ENCODE data around the gene ARRDC5.

DNA sequence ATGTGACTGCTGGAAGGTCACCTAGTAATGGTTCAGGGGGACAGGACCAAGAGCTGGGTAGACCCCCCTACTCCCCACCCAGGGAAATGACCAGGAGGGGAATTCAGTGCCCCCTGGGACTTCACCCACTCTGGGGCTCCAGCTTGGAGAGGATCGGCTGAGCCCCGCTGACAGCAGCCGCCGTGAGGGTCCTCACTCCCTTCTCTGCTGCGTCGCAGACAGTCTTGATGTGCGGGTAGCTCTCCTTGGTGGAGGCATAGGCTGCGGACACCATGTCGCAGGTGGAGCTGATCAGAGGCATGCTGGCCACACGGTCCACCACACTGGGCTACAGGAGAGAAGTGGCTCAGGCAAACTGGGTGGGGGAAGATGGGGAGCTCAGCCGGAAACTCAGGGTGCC lies 43.0 kb downstream of the ARRDC5 start:
- TF ChIP-seq, protein P1, sequence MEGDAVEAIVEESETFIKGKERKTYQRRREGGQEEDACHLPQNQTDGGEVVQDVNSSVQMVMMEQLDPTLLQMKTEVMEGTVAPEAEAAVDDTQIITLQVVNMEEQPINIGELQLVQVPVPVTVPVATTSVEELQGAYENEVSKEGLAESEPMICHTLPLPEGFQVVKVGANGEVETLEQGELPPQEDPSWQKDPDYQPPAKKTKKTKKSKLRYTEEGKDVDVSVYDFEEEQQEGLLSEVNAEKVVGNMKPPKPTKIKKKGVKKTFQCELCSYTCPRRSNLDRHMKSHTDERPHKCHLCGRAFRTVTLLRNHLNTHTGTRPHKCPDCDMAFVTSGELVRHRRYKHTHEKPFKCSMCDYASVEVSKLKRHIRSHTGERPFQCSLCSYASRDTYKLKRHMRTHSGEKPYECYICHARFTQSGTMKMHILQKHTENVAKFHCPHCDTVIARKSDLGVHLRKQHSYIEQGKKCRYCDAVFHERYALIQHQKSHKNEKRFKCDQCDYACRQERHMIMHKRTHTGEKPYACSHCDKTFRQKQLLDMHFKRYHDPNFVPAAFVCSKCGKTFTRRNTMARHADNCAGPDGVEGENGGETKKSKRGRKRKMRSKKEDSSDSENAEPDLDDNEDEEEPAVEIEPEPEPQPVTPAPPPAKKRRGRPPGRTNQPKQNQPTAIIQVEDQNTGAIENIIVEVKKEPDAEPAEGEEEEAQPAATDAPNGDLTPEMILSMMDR (conservative IDR thresholded peaks at IDR 0.05; ENCODE audit: low read length): no peak
- TF ChIP-seq EZH2phosphoT487 (IDR thresholded peaks at IDR 0.05; ENCODE audit: borderline replicate concordance): no peak

All from Loucy (cell line).